Measurements from ENCODE around the gene PMF1. TPM values are rescaled to one million over a fixed set of nuclear protein-coding genes. Genes with fewer than 3 reads are reported as not detected.
"Not testable (repeated sequence)": the region's sequence is repeated elsewhere in the genome, so short reads cannot be mapped to it uniquely, and the experiment has no call there.

PMF1 gene
- polyA plus RNA-seq, 3 donors from 2014 or later, result 67.3 to 122 (median 100) TPM

GRCh38 chr1:156186347-156187177 lies 26.2 kb upstream of the PMF1 start:
- H3K9me3 Mint-ChIP-seq; H3K27ac Mint-ChIP-seq; H3K27me3 Mint-ChIP-seq (ENCODE audit: low read depth in 3 of 3); H3K4me3 Mint-ChIP-seq; DNase-seq; H3K36me3 Mint-ChIP-seq; H3K4me1 Mint-ChIP-seq: not testable (repeated sequence)

GRCh38 chr1:156190265-156190664 lies 22.5 kb upstream of the PMF1 start:
- not testable (repeated sequence) for DNase-seq; H3K27ac Mint-ChIP-seq; H3K36me3 Mint-ChIP-seq; H3K9me3 Mint-ChIP-seq; H3K4me3 Mint-ChIP-seq; H3K27me3 Mint-ChIP-seq (ENCODE audit: low read depth in 3 of 3)
- H3K4me1 Mint-ChIP-seq, result peaks cover 21 to 23% of the 10 kb centered on the region in 2 donors

GRCh38 chr1:156191292-156191964 lies 21.4 kb upstream of the PMF1 start:
- H3K4me1 Mint-ChIP-seq, result peaks cover 28 to 35% of the 10 kb centered on the region in 2 donors
- no peak overlapping the region for H3K4me3 Mint-ChIP-seq
- H3K27me3 Mint-ChIP-seq (ENCODE audit: low read depth in 3 of 3), result peaks cover 2 to 8% (median 2%) of the 10 kb centered on the region in 3 donors
- H3K27ac Mint-ChIP-seq, result no peak overlapping the region
- peaks cover 0 to 2% (median 0%) of the 10 kb centered on the region in 6 donors for H3K9me3 Mint-ChIP-seq
- DNase-seq, result no peak
- peaks cover 0 to 4% (median 3%) of the 10 kb centered on the region in 3 donors for H3K36me3 Mint-ChIP-seq

GRCh38 chr1:156193208-156193487 lies 19.7 kb upstream of the PMF1 start:
- H3K4me1 Mint-ChIP-seq, result peaks cover 37 to 52% of the 10 kb centered on the region in 2 donors
- peak overlapping the region; percentile 92 to 98 (median 93) for H3K4me3 Mint-ChIP-seq
- no peaks in the 10 kb centered on the region for H3K9me3 Mint-ChIP-seq
- no peak for DNase-seq
- H3K36me3 Mint-ChIP-seq, result peaks cover 0 to 4% (median 3%) of the 10 kb centered on the region in 3 donors
- H3K27ac Mint-ChIP-seq, result peak overlapping the region; percentile 89 to 94 (median 93)
- H3K27me3 Mint-ChIP-seq (ENCODE audit: low read depth in 3 of 3), result peaks cover 0 to 8% (median 2%) of the 10 kb centered on the region in 3 donors

- Mint-ChIP-seq H3K27ac (peak within 1 kb of the TSS; percentile 89 to 94 (median 93)), H3K36me3 (peaks cover 0 to 4% (median 3%) of the 10 kb centered on the region in 3 donors), H3K4me3 (peak within 1 kb of the TSS; percentile 92 to 98 (median 93)), H3K9me3 (no peaks in the 10 kb centered on the region), H3K27me3 (ENCODE audit: low read depth in 3 of 3) (peaks cover 0 to 8% (median 2%) of the 10 kb centered on the region in 3 donors), H3K4me1 (peaks cover 41 to 58% of the 10 kb centered on the region in 2 donors)
- peak; percentile 97 to 98 (median 98) for DNase-seq
Observed at GRCh38 chr1:156193488-156194299, 19.1 kb upstream of the PMF1 start, which contains the start of gene SLC25A44. Gene SLC25A44, plus strand, starts transcription at chr1:156194104. Its CDS starts 5,744 bp downstream, at chr1:156199848.

GRCh38 chr1:156194300-156194652 lies 18.5 kb upstream of the PMF1 start:
- DNase-seq, result no peak
- Mint-ChIP-seq H3K27me3 (ENCODE audit: low read depth in 3 of 3) (peaks cover 0 to 9% (median 2%) of the 10 kb centered on the region in 3 donors), H3K36me3 (peaks cover 0 to 4% (median 4%) of the 10 kb centered on the region in 3 donors), H3K27ac (peak overlapping the region; percentile 89 to 94 (median 93)), H3K4me3 (peak overlapping the region; percentile 92 to 98 (median 93)), H3K4me1 (peaks cover 47 to 64% of the 10 kb centered on the region in 2 donors), H3K9me3 (no peaks in the 10 kb centered on the region)

- Mint-ChIP-seq H3K4me3 (peak overlapping the region; percentile 49 to 93 (median 64)), H3K36me3 (peaks cover 0 to 17% (median 10%) of the 10 kb centered on the region in 3 donors), H3K27me3 (ENCODE audit: low read depth in 3 of 3) (peaks cover 0 to 7% (median 2%) of the 10 kb centered on the region in 3 donors), H3K27ac (peak overlapping the region in 2 of 6 donors; percentile 8 to 81), H3K4me1 (peaks cover 57 to 77% of the 10 kb centered on the region in 2 donors), H3K9me3 (no peaks in the 10 kb centered on the region)
- DNase-seq, result no peak
Observed at GRCh38 chr1:156195853-156196252, 17.0 kb upstream of the PMF1 start.

- Mint-ChIP-seq H3K27me3 (ENCODE audit: low read depth in 3 of 3) (peaks cover 0 to 7% (median 2%) of the 10 kb centered on the region in 3 donors), H3K27ac (no peak overlapping the region), H3K4me3 (peak overlapping the region in 1 of 5 donors; percentile 43), H3K9me3 (no peaks in the 10 kb centered on the region), H3K36me3 (peaks cover 0 to 17% (median 10%) of the 10 kb centered on the region in 3 donors), H3K4me1 (peaks cover 57 to 77% of the 10 kb centered on the region in 2 donors)
- DNase-seq, result no peak
Observed at GRCh38 chr1:156196445-156196844, 16.4 kb upstream of the PMF1 start.

GRCh38 chr1:156198831-156199349 lies 13.9 kb upstream of the PMF1 start:
- H3K36me3 Mint-ChIP-seq, result peaks cover 0 to 17% (median 9%) of the 10 kb centered on the region in 3 donors
- no peaks in the 10 kb centered on the region for H3K9me3 Mint-ChIP-seq
- peak overlapping the region in 5 of 6 donors; percentile 31 to 71 (median 48) for H3K27ac Mint-ChIP-seq
- DNase-seq, result no peak
- H3K4me3 Mint-ChIP-seq, result peak overlapping the region in 1 of 5 donors; percentile 14
- H3K27me3 Mint-ChIP-seq (ENCODE audit: low read depth in 3 of 3), result peaks cover 0 to 7% (median 0%) of the 10 kb centered on the region in 3 donors
- H3K4me1 Mint-ChIP-seq, result peaks cover 48 to 63% of the 10 kb centered on the region in 2 donors

- H3K4me3 Mint-ChIP-seq, result no peak overlapping the region
- peaks cover 0 to 17% (median 7%) of the 10 kb centered on the region in 3 donors for H3K36me3 Mint-ChIP-seq
- H3K27ac Mint-ChIP-seq, result peak overlapping the region in 2 of 6 donors; percentile 2 to 30
- no peaks in the 10 kb centered on the region for H3K9me3 Mint-ChIP-seq
- H3K4me1 Mint-ChIP-seq, result peaks cover 38 to 55% of the 10 kb centered on the region in 2 donors
- DNase-seq, result no peak
- H3K27me3 Mint-ChIP-seq (ENCODE audit: low read depth in 3 of 3), result peaks cover 0 to 2% (median 0%) of the 10 kb centered on the region in 3 donors
Observed at GRCh38 chr1:156200044-156200443, 12.8 kb upstream of the PMF1 start.

- H3K36me3 Mint-ChIP-seq, result peaks cover 4 to 30% (median 11%) of the 10 kb centered on the region in 3 donors
- DNase-seq, result no peak
- H3K4me1 Mint-ChIP-seq, result peaks cover 23 to 28% of the 10 kb centered on the region in 2 donors
- H3K27me3 Mint-ChIP-seq (ENCODE audit: low read depth in 3 of 3), result peaks cover 0 to 2% (median 0%) of the 10 kb centered on the region in 3 donors
- H3K9me3 Mint-ChIP-seq, result no peaks in the 10 kb centered on the region
- no peak overlapping the region for H3K27ac Mint-ChIP-seq
- H3K4me3 Mint-ChIP-seq, result no peak overlapping the region
Observed at GRCh38 chr1:156203331-156203730, 9.5 kb upstream of the PMF1 start.

GRCh38 chr1:156204686-156205085 lies 8.1 kb upstream of the PMF1 start:
- Mint-ChIP-seq H3K36me3 (peaks cover 11 to 36% (median 11%) of the 10 kb centered on the region in 3 donors), H3K27ac (no peak overlapping the region), H3K4me3 (no peak overlapping the region), H3K4me1 (peaks cover 11 to 15% of the 10 kb centered on the region in 2 donors), H3K9me3 (no peaks in the 10 kb centered on the region), H3K27me3 (ENCODE audit: low read depth in 3 of 3) (peaks cover 0 to 2% (median 0%) of the 10 kb centered on the region in 3 donors)
- DNase-seq, result no peak

GRCh38 chr1:156211243-156211642 lies 1.6 kb upstream of the PMF1 start:
- no peak for DNase-seq
- Mint-ChIP-seq H3K27ac (peak overlapping the region; percentile 15 to 99 (median 81)), H3K27me3 (ENCODE audit: low read depth in 3 of 3) (peaks cover 0 to 6% (median 2%) of the 10 kb centered on the region in 3 donors), H3K9me3 (no peaks in the 10 kb centered on the region), H3K4me1 (peaks cover 24 to 31% of the 10 kb centered on the region in 2 donors), H3K36me3 (peaks cover 0 to 28% (median 6%) of the 10 kb centered on the region in 3 donors), H3K4me3 (peak overlapping the region in 4 of 5 donors; percentile 14 to 97 (median 28))

All from immature natural killer cell (primary cell).